GM21390 (cell line): Measurements from ENCODE around the gene C11orf21.

Experiments
- ATAC-seq: cut with Tn5 transposase; IDR thresholded peaks from one replicate; pipeline ENCODE4 v1.9.1; 2021; ENCODE audit not compliant: unreplicated experiment

Gene C11orf21

GRCh38 chr11:2321311-2321683 lies 19.6 kb upstream of the C11orf21 start:
- no peak for ATAC-seq

GRCh38 chr11:2320568-2321310 lies 19.0 kb upstream of the C11orf21 start:
- no peak for ATAC-seq

- ATAC-seq: no peak
Measured at GRCh38 chr11:2319791-2320472, 18.2 kb upstream of the C11orf21 start.

GRCh38 chr11:2318707-2319106 lies 17.0 kb upstream of the C11orf21 start:
- ATAC-seq: no peak

- ATAC-seq: no peak
Measured at GRCh38 chr11:2318123-2318522, 16.4 kb upstream of the C11orf21 start.

- no peak for ATAC-seq
Measured at GRCh38 chr11:2317354-2318050, 15.8 kb upstream of the C11orf21 start.

- no peak for ATAC-seq
Measured at GRCh38 chr11:2316963-2317244, 15.2 kb upstream of the C11orf21 start.

- no peak for ATAC-seq
Measured at GRCh38 chr11:2316169-2316962, 14.6 kb upstream of the C11orf21 start.

- ATAC-seq: no peak
Measured at GRCh38 chr11:2315395-2316168, 13.9 kb upstream of the C11orf21 start.

- ATAC-seq: no peak
Measured at GRCh38 chr11:2314525-2315394, 13.0 kb upstream of the C11orf21 start.

- no peak for ATAC-seq
Measured at GRCh38 chr11:2314136-2314524, 12.4 kb upstream of the C11orf21 start.

GRCh38 chr11:2313051-2313951 lies 11.6 kb upstream of the C11orf21 start:
- no peak for ATAC-seq

GRCh38 chr11:2312232-2313042 lies 10.7 kb upstream of the C11orf21 start:
- ATAC-seq: no peak

- no peak for ATAC-seq
Measured at GRCh38 chr11:2311353-2312133, 9.8 kb upstream of the C11orf21 start.

- no peak for ATAC-seq
Measured at GRCh38 chr11:2310786-2311352, 9.2 kb upstream of the C11orf21 start.

GRCh38 chr11:2310073-2310785 lies 8.5 kb upstream of the C11orf21 start:
- no peak for ATAC-seq
